HEK293 (cell line): ENCODE results near the gene C1QTNF1.

Source experiments
- CTCF ChIA-PET: fragments of 350-600 bp; formaldehyde crosslinking; extraction: SDS; loops from one replicate; lab custom pipeline; 2021; ENCODE audit warnings: antibody characterized with exemption; lab: Yijun Ruan, JAX
- POLR2A ChIA-PET: fragments of 300-600 bp; formaldehyde crosslinking; extraction: SDS; loops from one replicate; lab custom pipeline; 2020; ENCODE audit warnings: antibody characterized with exemption, inconsistent platforms; lab: Yijun Ruan, JAX
- H3K27ac ChIP-seq: fragments of 200-500 bp; sonication (Bioruptor generic); 2 replicates; pipeline ENCODE4 v1.5.1; 2014; ENCODE audit warnings: low read depth, low read length, control low read depth, inconsistent platforms; ENCODE audit errors: extremely low read depth
- H3K36me3 ChIP-seq, 2 experiments: fragments of 200-500 bp in 1 of 2; sonication (Bioruptor generic) in 1 of 2; 1 replicate in 1 of 2; 2 replicates in 1 of 2; pipeline ENCODE4 v1.5.1; 2014 to 2017; ENCODE audit warnings: inconsistent platforms in 2 of 2, low read length in 2 of 2; ENCODE audit not compliant: control insufficient read depth in 2 of 2, insufficient read depth in 1 of 2
- H3K4me1 ChIP-seq: fragments of 200-500 bp; sonication (Bioruptor generic); 2 replicates; pipeline ENCODE4 v1.5.1; 2014; ENCODE audit warnings: mild to moderate bottlenecking, low read length, inconsistent platforms; ENCODE audit not compliant: control insufficient read depth, insufficient read depth
- H3K4me3 ChIP-seq: 2 replicates; pipeline ENCODE4 v1.5.1; 2011; ENCODE audit warnings: low read depth, mild to moderate bottlenecking, control low read depth, low read length, moderate library complexity
- H3K9me3 ChIP-seq: fragments of 200-500 bp; sonication (Bioruptor generic); 2 replicates; pipeline ENCODE4 v1.5.1; 2014; ENCODE audit warnings: low read depth, low read length, inconsistent platforms; ENCODE audit not compliant: control insufficient read depth, insufficient read depth
- OVOL3 ChIP-seq: fragments of 450-650 bp; formaldehyde crosslinking; IDR thresholded peaks from 2 replicates; pipeline ENCODE4 v1.5.1; 2016; ENCODE audit warnings: missing biosample characterization, missing genetic modification characterization
- TRIM28 ChIP-seq: IDR thresholded peaks from 2 replicates; pipeline ENCODE4 v1.6.1; 2011; ENCODE audit warnings: low read length, control low read depth, borderline replicate concordance
- TSHZ1 ChIP-seq: fragments of 450-650 bp; formaldehyde crosslinking; IDR thresholded peaks from 2 replicates; pipeline ENCODE4 v1.5.1; 2016; ENCODE audit warnings: missing biosample characterization, missing genetic modification characterization, borderline replicate concordance
- YY2 ChIP-seq: fragments of 450-650 bp; formaldehyde crosslinking; IDR thresholded peaks from 2 replicates; pipeline ENCODE4 v1.5.1; 2016; ENCODE audit warnings: missing biosample characterization, missing genetic modification characterization
- ZFP37 ChIP-seq: fragments of 450-650 bp; formaldehyde crosslinking; IDR thresholded peaks from 2 replicates; pipeline ENCODE4 v1.5.1; 2016; ENCODE audit warnings: missing biosample characterization, missing genetic modification characterization
- ZNF157 ChIP-seq: fragments of 450-650 bp; formaldehyde crosslinking; IDR thresholded peaks from 2 replicates; pipeline ENCODE4 v1.5.1; 2016; ENCODE audit warnings: missing biosample characterization, missing genetic modification characterization
- ZNF350 ChIP-seq: fragments of 450-650 bp; formaldehyde crosslinking; IDR thresholded peaks from 2 replicates; pipeline ENCODE4 v1.5.0; 2017; ENCODE audit warnings: missing biosample characterization, mild to moderate bottlenecking, missing genetic modification characterization
- ZNF426 ChIP-seq: fragments of 450-650 bp; formaldehyde crosslinking; IDR thresholded peaks from 2 replicates; pipeline ENCODE4 v1.5.1; 2017; ENCODE audit warnings: missing biosample characterization, missing genetic modification characterization, mild to moderate bottlenecking, inconsistent platforms, moderate library complexity
- ZNF521 ChIP-seq: fragments of 450-650 bp; formaldehyde crosslinking; IDR thresholded peaks from 2 replicates; pipeline ENCODE4 v1.5.1; 2017; ENCODE audit warnings: missing biosample characterization, mild to moderate bottlenecking, missing genetic modification characterization
- ZNF548 ChIP-seq: fragments of 450-650 bp; formaldehyde crosslinking; IDR thresholded peaks from 2 replicates; pipeline ENCODE4 v1.5.1; 2016; ENCODE audit warnings: missing biosample characterization, missing genetic modification characterization
- ZNF555 ChIP-seq: fragments of 450-650 bp; formaldehyde crosslinking; conservative IDR thresholded peaks from 2 replicates; pipeline ENCODE4 v1.5.1; 2017; ENCODE audit warnings: missing biosample characterization, mild to moderate bottlenecking, missing genetic modification characterization, inconsistent platforms
- ZNF654 ChIP-seq: fragments of 450-650 bp; formaldehyde crosslinking; IDR thresholded peaks from 2 replicates; pipeline ENCODE4 v1.5.1; 2016; ENCODE audit warnings: low read depth, missing biosample characterization, missing genetic modification characterization
- ZNF660 ChIP-seq: fragments of 450-650 bp; IDR thresholded peaks from 2 replicates; pipeline ENCODE4 v1.5.1; 2018; ENCODE audit warnings: missing biosample characterization, mild to moderate bottlenecking, missing genetic modification characterization
- ZNF664 ChIP-seq: fragments of 450-650 bp; formaldehyde crosslinking; IDR thresholded peaks from 2 replicates; pipeline ENCODE4 v1.5.1; 2016; ENCODE audit warnings: missing biosample characterization, missing genetic modification characterization
- ZNF677 ChIP-seq: fragments of 450-650 bp; IDR thresholded peaks from 2 replicates; pipeline ENCODE4 v1.5.0; 2018; ENCODE audit warnings: missing biosample characterization, mild to moderate bottlenecking, missing genetic modification characterization, moderate library complexity
- ZSCAN16 ChIP-seq: fragments of 450-650 bp; formaldehyde crosslinking; IDR thresholded peaks from 2 replicates; pipeline ENCODE4 v1.5.1; 2016; ENCODE audit warnings: missing biosample characterization, missing genetic modification characterization
- ZSCAN30 ChIP-seq: fragments of 450-650 bp; IDR thresholded peaks from 2 replicates; pipeline ENCODE4 v1.5.1; 2018; ENCODE audit warnings: missing biosample characterization, mild to moderate bottlenecking, missing genetic modification characterization, moderate library complexity
- TF ChIP-seq, protein P1 (sequence below): fragments of 450-650 bp; formaldehyde crosslinking; IDR thresholded peaks from 2 replicates; pipeline ENCODE4 v1.5.1; 2016; ENCODE audit warnings: missing biosample characterization, missing genetic modification characterization
- TF ChIP-seq, protein P2 (sequence below): fragments of 450-650 bp; formaldehyde crosslinking; IDR thresholded peaks from 2 replicates; pipeline ENCODE4 v1.5.1; 2016; ENCODE audit warnings: missing biosample characterization, missing genetic modification characterization
- TF ChIP-seq, protein P3 (sequence below): fragments of 450-650 bp; formaldehyde crosslinking; conservative IDR thresholded peaks from 2 replicates; pipeline ENCODE4 v1.5.1; 2016; ENCODE audit warnings: low read depth, missing biosample characterization, missing genetic modification characterization
- TF ChIP-seq, protein P4 (sequence below): fragments of 450-650 bp; formaldehyde crosslinking; IDR thresholded peaks from 2 replicates; pipeline ENCODE4 v1.5.1; 2016; ENCODE audit warnings: missing biosample characterization, missing genetic modification characterization
- TF ChIP-seq, protein P5 (sequence below): sonication (generic); formaldehyde crosslinking; IDR thresholded peaks from 2 replicates; pipeline ENCODE4 v1.8.1; 2022; ENCODE audit warnings: mild to moderate bottlenecking, moderate library complexity, missing genetic modification reagents

C1QTNF1 gene

DNA sequence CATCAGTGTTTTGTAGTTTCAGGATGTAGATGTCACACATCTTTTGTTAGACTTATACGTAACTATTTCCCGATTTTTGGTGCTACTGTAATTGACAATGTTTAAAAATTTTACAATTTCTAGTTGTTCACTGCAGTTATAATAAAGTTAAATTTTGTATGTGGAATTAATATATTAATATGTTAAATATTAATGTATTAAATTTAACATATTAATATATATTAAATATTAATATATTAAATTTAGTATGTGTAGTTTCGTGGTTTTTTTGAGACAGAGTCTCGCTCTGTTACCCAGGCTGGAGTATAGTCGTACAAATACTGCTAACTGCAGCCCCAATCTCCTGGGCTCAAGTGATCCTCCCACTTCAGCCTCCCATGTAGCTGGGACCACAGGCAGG is 38.6 kb upstream of the C1QTNF1 start (continued):
- TF ChIP-seq, protein P1, sequence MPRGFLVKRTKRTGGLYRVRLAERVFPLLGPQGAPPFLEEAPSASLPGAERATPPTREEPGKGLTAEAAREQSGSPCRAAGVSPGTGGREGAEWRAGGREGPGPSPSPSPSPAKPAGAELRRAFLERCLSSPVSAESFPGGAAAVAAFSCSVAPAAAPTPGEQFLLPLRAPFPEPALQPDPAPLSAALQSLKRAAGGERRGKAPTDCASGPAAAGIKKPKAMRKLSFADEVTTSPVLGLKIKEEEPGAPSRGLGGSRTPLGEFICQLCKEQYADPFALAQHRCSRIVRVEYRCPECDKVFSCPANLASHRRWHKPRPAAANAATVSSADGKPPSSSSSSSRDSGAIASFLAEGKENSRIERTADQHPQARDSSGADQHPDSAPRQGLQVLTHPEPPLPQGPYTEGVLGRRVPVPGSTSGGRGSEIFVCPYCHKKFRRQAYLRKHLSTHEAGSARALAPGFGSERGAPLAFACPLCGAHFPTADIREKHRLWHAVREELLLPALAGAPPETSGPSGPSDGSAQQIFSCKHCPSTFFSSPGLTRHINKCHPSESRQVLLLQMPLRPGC (tag by site-specific recombination): no peak
- TF ChIP-seq ZFP37 (tag by site-specific recombination) (no peak), ZSCAN30 (tag by site-specific recombination) (no peak), ZNF350 (tag by site-specific recombination) (no peak), ZSCAN16 (tag by site-specific recombination) (no peak), ZNF521 (tag by site-specific recombination) (no peak), ZNF555 (tag by site-specific recombination) (no peak), ZNF548 (tag by site-specific recombination) (no peak), ZNF157 (tag by site-specific recombination) (no peak)
- TF ChIP-seq, protein P2, sequence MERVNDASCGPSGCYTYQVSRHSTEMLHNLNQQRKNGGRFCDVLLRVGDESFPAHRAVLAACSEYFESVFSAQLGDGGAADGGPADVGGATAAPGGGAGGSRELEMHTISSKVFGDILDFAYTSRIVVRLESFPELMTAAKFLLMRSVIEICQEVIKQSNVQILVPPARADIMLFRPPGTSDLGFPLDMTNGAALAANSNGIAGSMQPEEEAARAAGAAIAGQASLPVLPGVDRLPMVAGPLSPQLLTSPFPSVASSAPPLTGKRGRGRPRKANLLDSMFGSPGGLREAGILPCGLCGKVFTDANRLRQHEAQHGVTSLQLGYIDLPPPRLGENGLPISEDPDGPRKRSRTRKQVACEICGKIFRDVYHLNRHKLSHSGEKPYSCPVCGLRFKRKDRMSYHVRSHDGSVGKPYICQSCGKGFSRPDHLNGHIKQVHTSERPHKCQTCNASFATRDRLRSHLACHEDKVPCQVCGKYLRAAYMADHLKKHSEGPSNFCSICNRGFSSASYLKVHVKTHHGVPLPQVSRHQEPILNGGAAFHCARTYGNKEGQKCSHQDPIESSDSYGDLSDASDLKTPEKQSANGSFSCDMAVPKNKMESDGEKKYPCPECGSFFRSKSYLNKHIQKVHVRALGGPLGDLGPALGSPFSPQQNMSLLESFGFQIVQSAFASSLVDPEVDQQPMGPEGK (tag by site-specific recombination): no peak

- H3K27ac ChIP-seq: no peak overlapping the region
- no peaks in the 10 kb centered on the region for H3K9me3 ChIP-seq
- CTCF ChIA-PET: interaction anchor here (0.6 to 4.6 kb wide), 10 partner anchors 10 to 492 kb away, joined by 3 to 24 read pairs (median 4); partner anchors contain the start of gene CANT1
- POLR2A ChIA-PET: interaction anchor here (0.6 to 1.3 kb wide), 2 partner anchors 24 to 763 kb away, joined by 3 to 6 read pairs; partner anchors contain the start of gene CANT1
- H3K4me3 ChIP-seq: no peak overlapping the region
- H3K4me1 ChIP-seq: peaks cover 7% of the 10 kb centered on the region; the same call in 1 of the 2 replicates
- peaks cover 4 to 13% of the 10 kb centered on the region in 2 experiments for H3K36me3 ChIP-seq
- TF ChIP-seq TSHZ1: no peak
- 0 out of 2 replicates have a peak, but pooled peaks have one; percentile 43 for TF ChIP-seq ZNF660
- peak; percentile 50 for TF ChIP-seq ZNF654 (tag by site-specific recombination)
- TF ChIP-seq ZNF664 (tag by site-specific recombination): no peak
- TF ChIP-seq ZNF677 (tag by site-specific recombination): no peak
- TF ChIP-seq ZNF426: no peak
- TF ChIP-seq, protein P3, sequence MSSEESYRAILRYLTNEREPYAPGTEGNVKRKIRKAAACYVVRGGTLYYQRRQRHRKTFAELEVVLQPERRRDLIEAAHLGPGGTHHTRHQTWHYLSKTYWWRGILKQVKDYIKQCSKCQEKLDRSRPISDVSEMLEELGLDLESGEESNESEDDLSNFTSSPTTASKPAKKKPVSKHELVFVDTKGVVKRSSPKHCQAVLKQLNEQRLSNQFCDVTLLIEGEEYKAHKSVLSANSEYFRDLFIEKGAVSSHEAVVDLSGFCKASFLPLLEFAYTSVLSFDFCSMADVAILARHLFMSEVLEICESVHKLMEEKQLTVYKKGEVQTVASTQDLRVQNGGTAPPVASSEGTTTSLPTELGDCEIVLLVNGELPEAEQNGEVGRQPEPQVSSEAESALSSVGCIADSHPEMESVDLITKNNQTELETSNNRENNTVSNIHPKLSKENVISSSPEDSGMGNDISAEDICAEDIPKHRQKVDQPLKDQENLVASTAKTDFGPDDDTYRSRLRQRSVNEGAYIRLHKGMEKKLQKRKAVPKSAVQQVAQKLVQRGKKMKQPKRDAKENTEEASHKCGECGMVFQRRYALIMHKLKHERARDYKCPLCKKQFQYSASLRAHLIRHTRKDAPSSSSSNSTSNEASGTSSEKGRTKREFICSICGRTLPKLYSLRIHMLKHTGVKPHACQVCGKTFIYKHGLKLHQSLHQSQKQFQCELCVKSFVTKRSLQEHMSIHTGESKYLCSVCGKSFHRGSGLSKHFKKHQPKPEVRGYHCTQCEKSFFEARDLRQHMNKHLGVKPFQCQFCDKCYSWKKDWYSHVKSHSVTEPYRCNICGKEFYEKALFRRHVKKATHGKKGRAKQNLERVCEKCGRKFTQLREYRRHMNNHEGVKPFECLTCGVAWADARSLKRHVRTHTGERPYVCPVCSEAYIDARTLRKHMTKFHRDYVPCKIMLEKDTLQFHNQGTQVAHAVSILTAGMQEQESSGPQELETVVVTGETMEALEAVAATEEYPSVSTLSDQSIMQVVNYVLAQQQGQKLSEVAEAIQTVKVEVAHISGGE (tag by site-specific recombination): 0 out of 2 replicates have a peak, but pooled peaks have one; percentile 18
- TF ChIP-seq YY2: no peak
- TF ChIP-seq ZSCAN30 (tag by site-specific recombination): 0 out of 2 replicates have a peak, but pooled peaks have one; percentile 36
- TF ChIP-seq OVOL3 (tag by site-specific recombination): no peak
- TF ChIP-seq TRIM28: peak; percentile 76
- TF ChIP-seq, protein P4, sequence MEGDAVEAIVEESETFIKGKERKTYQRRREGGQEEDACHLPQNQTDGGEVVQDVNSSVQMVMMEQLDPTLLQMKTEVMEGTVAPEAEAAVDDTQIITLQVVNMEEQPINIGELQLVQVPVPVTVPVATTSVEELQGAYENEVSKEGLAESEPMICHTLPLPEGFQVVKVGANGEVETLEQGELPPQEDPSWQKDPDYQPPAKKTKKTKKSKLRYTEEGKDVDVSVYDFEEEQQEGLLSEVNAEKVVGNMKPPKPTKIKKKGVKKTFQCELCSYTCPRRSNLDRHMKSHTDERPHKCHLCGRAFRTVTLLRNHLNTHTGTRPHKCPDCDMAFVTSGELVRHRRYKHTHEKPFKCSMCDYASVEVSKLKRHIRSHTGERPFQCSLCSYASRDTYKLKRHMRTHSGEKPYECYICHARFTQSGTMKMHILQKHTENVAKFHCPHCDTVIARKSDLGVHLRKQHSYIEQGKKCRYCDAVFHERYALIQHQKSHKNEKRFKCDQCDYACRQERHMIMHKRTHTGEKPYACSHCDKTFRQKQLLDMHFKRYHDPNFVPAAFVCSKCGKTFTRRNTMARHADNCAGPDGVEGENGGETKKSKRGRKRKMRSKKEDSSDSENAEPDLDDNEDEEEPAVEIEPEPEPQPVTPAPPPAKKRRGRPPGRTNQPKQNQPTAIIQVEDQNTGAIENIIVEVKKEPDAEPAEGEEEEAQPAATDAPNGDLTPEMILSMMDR: peak; percentile 34; the same call in 1 of the 2 replicates
- TF ChIP-seq, protein P5, sequence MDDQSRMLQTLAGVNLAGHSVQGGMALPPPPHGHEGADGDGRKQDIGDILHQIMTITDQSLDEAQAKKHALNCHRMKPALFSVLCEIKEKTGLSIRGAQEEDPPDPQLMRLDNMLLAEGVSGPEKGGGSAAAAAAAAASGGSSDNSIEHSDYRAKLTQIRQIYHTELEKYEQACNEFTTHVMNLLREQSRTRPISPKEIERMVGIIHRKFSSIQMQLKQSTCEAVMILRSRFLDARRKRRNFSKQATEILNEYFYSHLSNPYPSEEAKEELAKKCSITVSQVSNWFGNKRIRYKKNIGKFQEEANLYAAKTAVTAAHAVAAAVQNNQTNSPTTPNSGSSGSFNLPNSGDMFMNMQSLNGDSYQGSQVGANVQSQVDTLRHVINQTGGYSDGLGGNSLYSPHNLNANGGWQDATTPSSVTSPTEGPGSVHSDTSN (CRISPR knock-in tag): no peak
These were observed 37.8 kb upstream of the C1QTNF1 start for GRCh38 chr17:78986048-78986648.
